ENCODE data around the gene SOWAHA.
"Not testable (repeated sequence)": the region's sequence is repeated elsewhere in the genome, so short reads cannot be mapped to it uniquely, and the experiment has no call there.

The SOWAHA gene

DNA sequence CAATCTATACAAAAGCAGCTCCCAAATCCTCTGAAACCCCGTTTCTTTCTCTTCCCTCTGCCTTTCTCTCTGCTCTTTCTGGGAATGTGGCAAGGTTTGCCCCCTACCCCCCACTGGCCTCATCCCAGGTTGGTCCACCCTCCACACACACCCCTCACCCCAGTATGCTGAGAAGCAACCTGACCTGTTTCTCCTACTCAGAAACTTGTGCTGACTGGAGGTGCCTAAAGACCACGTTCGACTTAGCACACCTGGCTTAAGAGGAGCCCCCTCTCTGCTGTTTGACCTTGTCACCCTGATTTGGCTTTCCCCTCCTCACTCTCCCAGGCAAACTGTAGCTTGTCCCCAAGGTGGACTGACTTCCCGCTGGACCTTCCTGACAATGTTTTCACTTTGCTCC lies 35.0 kb upstream of the SOWAHA start:
- DNase-seq, result no peak

DNA sequence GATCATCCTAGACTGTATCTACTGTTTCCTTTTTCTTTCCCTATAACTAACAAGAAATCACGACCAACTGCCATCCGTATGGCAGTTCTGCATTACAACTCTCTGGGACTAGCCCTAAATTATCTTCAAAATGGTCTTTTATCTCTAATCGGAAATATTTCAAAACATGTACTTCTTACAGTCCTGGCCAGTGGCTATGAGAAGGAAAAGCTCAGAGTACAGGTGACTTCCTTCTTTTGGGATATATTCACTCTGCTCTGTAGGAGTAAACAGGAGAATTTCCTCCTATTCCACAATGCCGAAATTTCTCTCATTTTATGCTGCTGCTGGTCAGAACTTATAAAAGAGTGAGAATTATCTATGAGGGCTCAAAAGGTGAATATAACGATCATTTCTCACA lies 34.2 kb upstream of the SOWAHA start:
- no peak for DNase-seq

DNA sequence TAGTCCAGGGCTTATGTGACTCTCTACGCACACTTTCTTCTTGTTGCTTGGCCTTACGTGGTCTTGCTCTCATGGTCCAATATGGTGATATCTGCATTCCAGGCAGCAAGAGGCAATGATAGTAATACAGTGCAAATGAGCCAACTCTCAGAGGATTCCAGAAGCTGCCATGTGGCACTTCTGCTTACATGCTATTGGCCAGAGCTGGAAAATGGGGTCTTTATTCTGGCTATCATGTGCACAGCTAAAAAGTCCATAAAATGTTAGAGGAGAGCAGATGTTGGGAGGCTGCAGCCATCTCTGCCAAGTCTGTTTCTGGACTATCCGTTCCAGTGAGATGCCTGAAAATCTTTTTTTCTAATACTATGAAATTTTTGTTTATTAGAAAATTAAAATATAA lies 33.1 kb upstream of the SOWAHA start:
- DNase-seq, result no peak

DNA sequence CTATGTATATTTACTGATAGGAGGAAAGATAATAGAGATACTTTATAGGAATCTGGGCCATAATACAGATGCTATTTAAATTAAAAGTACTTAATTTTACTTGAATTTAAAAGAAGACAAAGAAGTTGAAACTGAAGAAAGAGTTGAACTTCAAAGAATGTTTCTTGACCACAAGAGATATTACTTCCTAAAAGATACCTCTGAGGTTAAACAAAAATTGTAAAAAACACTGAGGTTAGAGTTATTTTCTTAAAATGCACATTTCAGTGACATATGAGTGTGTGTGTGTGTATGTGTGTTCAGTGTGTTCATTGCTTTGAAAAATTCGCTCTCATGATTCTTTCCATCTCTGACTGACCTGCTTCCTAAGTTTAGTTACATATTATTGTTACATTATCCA lies 32.5 kb upstream of the SOWAHA start:
- no peak for DNase-seq

GRCh38 chr5:132781029-132781428 lies 32.1 kb upstream of the SOWAHA start:
- DNase-seq, result no peak

DNA sequence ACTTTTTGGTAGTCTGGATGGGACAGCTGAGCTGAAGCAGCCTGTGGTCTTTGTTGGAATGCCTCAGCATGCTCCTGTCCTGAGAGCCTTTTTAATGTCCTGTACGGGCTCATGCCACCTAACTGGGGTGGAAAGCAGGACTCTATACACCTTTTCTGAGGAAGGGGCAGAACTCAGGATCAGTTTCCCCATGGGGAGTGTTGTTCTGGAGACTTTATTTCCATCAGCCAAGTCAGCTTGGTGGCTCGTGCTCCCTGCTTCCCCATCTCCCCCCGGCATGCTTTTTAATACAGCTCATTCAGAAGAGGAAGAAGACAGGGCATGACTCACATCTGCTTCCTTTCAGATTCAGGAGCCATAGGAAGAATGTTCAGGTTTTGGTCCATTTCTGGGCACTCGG lies 31.0 kb upstream of the SOWAHA start:
- no peak for DNase-seq

GRCh38 chr5:132785365-132785764 lies 27.7 kb upstream of the SOWAHA start:
- no peak for DNase-seq

DNA sequence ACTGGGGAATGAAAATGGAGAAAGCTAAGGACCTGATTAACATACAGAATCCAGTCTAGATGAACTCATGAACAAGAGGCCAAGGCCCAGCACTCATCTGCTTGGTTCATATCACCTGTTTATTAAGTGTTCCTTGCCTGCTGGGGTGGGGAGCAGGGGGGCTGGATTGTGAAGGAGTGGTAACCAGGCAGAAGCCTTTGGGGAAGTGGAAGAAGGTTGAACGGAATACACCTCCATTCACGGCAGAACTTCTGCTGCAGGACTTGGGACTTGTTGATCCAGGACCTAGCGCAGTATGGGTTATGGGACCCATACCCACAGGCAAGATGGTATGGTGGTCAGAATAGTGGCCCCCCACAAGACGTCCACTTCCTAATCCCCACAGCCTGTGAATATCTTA lies 27.2 kb upstream of the SOWAHA start:
- DNase-seq, result no peak

DNA sequence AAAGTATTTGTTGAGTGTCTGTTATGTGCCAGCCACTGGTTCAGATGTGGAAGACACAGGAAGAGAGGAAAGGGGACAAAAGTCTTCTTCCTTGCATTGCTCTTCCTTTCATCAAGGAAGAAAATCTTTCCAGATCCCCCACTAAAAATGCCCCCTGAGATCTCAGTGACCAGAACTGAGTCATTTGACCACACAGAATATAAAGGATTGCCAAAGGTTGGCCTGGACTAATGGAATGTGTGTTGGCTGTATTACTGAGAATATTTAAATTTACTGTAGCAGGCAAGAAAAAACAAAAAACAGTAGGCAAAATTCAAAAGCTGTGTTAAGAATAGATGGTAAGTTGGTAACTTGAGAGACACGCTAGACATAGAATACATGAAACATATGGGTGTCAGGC lies 26.0 kb upstream of the SOWAHA start:
- DNase-seq, result no peak

GRCh38 chr5:132788508-132788907 lies 24.6 kb upstream of the SOWAHA start:
- no peak for DNase-seq

DNA sequence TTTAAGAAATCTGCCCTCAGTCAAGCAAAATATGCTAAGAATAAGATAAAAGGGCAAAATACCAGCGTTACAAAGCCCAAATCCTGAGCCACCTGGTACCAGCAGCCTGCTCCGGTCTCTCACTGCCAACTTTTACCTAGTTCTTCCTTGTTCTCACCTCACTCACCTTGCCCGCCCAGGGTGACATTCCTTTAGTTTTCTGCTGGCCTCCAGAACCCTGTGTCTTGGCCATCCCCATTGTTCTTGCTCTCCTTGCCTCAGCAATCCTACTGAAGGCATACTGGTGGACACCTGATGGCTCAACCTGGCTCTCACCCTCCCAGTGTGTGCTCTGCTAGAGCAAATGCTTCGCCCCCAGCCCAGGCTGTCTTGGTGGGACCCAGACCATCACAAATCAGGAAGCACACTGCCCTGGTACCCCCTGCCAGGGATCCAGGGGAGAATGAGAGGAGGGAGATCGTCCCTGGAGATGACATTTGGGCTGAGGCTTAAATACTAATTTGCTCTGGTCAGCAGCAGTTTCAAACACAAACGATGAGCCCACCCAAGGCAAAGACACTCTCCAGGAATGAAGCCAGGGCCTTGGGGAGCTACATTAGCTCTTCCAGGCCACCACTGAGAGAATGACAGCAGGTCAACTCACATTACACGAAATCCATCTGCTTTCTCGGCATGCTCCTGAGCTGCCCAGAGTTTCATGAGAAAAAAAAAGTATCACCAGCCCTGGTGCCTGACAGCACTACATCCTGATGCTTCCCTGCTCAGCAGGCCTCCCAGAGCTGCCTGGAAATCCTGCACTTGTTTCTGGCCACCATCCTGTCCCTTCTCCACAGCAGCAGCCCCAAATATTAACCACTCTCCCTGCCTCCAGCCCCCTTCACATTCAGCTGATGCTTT lies 23.9 kb upstream of the SOWAHA start:
- DNase-seq, result no peak

DNA sequence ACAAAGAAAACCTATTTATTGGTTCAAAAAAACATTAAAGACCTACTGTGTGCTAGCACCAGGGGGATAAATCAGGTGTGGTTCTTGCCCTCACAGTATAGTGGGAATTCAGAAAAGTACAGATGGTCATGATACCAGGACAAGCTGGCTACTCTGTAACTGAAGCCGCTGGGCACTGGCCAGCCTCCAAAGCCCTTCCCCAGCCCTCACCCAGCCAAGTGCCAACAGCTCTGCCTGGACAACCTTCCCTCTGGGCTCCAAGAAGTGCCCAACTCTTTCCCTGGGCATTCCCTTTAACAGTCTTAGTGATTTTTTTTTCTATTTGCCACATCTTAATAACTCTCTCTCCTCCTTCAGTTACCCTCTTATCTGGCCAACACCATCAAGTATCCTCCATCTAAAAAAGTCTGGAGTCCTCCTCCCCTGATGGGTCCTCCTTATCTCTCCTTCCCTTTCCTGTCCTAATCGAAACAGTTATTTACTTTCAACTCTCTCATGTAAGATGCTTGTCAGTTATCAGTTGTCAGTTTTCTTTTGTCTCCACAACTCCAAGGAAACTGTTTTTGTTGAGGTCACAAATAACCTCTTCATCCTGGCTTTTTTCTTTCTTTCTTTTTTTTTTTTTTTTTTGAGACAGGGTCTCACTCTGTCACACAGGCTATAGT lies 22.8 kb upstream of the SOWAHA start:
- no peak for DNase-seq

GRCh38 chr5:132791026-132791425 lies 22.1 kb upstream of the SOWAHA start:
- no peak for DNase-seq

DNA sequence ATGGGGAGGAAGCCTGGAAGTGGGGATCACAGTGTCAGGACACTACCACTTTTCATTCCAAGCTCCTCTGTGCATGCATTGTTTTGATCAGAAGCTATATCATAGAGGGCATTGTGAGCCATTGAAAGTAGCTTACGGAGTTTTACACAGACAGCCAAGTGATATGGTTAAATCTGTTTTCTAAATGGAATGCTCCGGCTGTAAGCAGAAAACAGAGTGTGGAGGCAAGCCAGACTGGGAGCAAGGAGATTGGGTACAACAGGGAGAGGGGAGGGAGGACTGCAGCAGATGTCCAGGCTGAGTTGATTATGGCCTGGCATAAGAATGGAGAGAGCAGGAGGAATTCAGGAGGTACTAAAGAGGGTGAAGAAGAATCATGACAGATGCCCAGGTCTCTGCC lies 15.5 kb upstream of the SOWAHA start:
- no peak for DNase-seq

DNA sequence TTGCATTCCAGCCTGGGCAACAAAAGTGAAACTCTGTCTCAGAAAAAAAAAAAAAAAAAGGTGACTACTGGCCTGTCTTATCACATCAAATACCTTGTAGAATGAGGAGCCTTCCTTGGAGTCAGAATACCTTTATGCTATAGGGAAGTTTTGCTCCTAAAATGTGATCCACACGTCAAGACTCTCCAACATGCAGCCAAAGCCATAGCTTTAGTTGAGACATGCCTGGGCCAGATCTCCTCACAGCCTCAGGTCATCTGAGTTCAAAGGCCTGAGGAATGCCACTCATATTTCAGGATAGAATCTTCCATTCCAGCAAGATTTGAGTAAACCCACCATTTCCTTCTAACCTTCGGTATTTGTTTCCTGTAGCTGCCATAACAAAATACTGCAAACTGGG lies 13.7 kb upstream of the SOWAHA start:
- no peak for DNase-seq

DNA sequence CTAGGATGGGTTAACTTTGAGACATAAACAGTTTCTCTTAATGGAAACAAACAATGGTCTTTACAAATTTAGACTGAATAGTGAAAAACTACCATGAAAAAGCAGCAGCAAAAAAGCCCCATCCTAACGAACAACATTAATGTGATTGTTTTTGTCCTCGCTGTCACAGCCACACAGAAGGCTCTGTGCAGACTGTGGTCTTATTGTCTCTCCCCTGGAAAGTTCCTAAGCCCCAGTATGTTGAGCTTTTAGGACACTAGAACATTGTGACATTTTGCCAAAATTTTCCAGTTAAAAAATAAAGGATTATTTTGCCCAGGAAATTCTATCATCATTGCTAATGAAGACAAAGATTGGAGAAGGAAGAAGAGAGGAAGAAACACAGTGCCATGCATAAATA lies 12.6 kb upstream of the SOWAHA start:
- DNase-seq, result no peak

DNA sequence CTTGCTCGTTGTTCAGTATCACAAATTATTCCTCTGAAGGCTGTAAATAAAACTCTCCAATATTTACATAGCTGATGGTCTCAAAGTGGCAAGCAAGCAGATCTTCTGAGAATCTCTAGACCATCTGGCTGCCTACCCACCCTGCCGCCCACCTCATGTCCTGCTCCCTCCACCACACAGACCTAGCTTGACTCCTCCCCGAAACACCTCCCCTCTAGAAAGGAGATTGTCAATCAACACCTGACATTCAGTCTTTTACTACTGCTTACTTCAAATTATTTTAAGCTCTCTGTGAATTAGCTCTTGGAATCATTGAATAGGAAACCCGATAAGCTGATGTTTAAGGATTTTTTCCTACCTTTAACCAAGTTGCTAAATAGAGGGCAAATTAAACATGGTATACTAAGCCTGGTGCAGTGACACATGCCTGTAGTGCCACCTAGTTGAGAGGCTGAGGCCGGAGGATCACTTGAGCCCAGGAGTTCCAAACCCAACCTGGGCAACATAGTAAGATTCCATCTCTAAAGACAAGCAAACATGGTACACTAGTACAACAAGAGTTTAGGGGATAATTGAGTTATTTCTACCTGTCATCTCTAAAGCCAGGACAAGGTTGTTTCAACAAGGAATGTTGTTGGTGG lies 10.9 kb upstream of the SOWAHA start:
- no peak for DNase-seq

DNA sequence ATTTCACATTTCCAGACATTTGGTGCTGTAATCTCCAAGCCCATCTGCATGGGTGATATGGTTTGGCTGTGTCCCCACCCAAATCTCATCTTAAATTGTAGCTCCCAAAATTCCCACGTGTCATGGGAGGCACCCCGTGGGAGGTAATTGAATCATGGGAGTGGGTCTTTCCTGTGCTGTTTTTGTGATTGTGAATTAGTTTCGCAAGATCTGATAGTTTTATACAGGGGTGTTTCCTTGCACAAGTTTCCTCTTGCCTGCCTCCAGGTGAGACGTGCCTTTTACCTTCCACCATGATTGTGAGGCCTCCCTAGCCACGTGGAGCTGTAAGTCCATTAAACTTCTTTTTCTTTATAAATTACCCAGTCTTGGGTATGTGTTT lies 10.4 kb upstream of the SOWAHA start:
- DNase-seq, result not testable (repeated sequence)

- not testable (repeated sequence) for DNase-seq
Measured at GRCh38 chr5:132804219-132804618, 8.9 kb upstream of the SOWAHA start.

DNA sequence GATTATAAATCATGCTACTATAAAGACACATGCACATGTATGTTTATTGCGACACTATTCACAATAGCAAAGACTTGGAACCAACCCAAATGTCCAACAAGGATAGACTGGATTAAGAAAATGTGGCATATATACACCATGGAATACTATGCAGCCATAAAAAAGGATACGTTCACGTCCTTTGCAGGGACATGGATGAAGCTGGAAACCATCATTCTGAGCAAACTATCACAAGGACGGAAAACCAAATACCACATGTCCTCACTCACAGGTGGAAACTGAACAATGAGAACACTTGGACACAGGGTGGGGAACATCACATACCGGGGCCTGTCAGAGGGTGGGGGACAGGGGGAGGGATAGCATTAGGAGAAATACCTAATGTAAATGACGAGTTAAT lies 7.2 kb upstream of the SOWAHA start:
- DNase-seq, result not testable (repeated sequence)

GRCh38 chr5:132806804-132807162 lies 6.3 kb upstream of the SOWAHA start:
- not testable (repeated sequence) for DNase-seq

DNA sequence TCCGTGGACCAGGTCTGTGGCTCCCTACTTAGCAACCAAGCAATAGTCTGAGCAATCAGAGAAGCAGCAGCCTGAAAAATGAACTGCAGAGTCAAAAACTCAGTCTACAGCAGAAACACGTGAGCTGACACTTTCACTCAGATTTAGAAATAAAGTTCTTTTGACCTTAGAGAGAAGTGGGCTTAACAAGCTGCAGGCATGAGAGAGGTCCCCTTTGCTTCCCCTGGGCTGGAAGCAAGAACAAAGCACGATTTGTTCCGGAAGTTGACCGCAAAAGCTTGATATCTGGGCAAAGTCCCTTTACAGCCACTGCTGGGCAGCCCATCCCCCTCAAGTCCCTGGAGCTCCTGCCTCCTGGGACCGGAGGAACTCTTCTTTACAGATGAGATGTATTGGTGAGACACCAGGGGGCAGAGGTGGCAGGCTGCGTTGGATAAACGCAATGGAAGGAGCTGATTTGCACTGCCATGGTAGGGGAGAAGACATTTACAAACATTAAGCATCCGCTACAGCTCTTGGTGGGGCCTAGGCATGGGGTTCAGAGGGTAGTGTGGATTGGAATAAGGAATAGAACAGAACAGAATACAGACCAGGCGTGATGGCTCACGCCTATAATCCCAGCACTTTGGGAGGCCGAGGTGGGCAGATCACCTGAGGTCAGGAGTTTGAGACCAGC lies 5.8 kb upstream of the SOWAHA start:
- DNase-seq, result no peak

- DNase-seq, result no peak
Measured at GRCh38 chr5:132808448-132808847, 4.7 kb upstream of the SOWAHA start.

GRCh38 chr5:132808866-132809265 lies 4.2 kb upstream of the SOWAHA start:
- DNase-seq, result no peak
